Smooth muscle cell (in vitro differentiated cells): ENCODE data around the gene CIDEC. TPM values are rescaled to one million over a fixed set of nuclear protein-coding genes. Genes with fewer than 3 reads are reported as not detected.

Source experiments
- polyA plus RNA-seq: library from polyadenylated mRNA; unstranded; fragments of >200 nt; fragmentation: Nextera tagmentation; extraction: Ambion mirVana; gene quantifications from 2 replicates; pipeline ENCODE4 v1.2.1, GENCODE V29; 2016
- small RNA-seq: library from RNA; depleted of rRNA; stranded (forward); fragments of <200 nt; gene quantifications from one replicate; pipeline ENCODE3, GENCODE V24; 2014
- total RNA-seq: library from RNA; depleted of rRNA; stranded (reverse); fragments of >200 nt; gene quantifications from 2 replicates; pipeline ENCODE4 v1.2.3, GENCODE V29; 2014

CIDEC gene
- total and polyA plus RNA-seq, 2 experiments from 2014 or later, result not detected

Small RNA genes lying within 50 kb of the gene (small RNA-seq; reads per million reads assigned to genes)
- gene RNU6-882P, result not detected

Other genes starting within 250 kb of the CIDEC start
- gene MTMR14, start 230.7 kb downstream of the CIDEC start, total RNA-seq, result 13.6 and 14.0 TPM in 2 replicates
- 21.5 and 24.3 TPM in 2 replicates for gene MTMR14, start 230.7 kb downstream of the CIDEC start, polyA plus RNA-seq
- not detected in 2 replicates for gene CPNE9, start 176.4 kb downstream of the CIDEC start, total RNA-seq
- 0.44 TPM in 1 of 2 replicates, not detected in the other for gene CPNE9, start 176.4 kb downstream of the CIDEC start, polyA plus RNA-seq
- 11.5 and 13.9 TPM in 2 replicates for gene BRPF1, start 148.5 kb downstream of the CIDEC start, total RNA-seq
- gene BRPF1, start 148.5 kb downstream of the CIDEC start, polyA plus RNA-seq, result 14.3 and 17.1 TPM in 2 replicates
- 13.4 and 16.0 TPM in 2 replicates for gene OGG1, start 130.3 kb downstream of the CIDEC start, total RNA-seq
- 22.3 and 24.6 TPM in 2 replicates for gene OGG1, start 130.3 kb downstream of the CIDEC start, polyA plus RNA-seq
- 3.9 and 6.4 TPM in 2 replicates for gene CAMK1, start 110.3 kb downstream of the CIDEC start, total RNA-seq
- 6.3 and 10.9 TPM in 2 replicates for gene CAMK1, start 110.3 kb downstream of the CIDEC start, polyA plus RNA-seq
- gene TADA3, start 87.8 kb downstream of the CIDEC start, total RNA-seq, result 50.9 and 51.8 TPM in 2 replicates
- gene TADA3, start 87.8 kb downstream of the CIDEC start, polyA plus RNA-seq, result 72.5 and 79.6 TPM in 2 replicates
- 93.9 and 143 TPM in 2 replicates for gene ARPC4, start 87.2 kb downstream of the CIDEC start, total RNA-seq
- 128 and 130 TPM in 2 replicates for gene ARPC4, start 87.2 kb downstream of the CIDEC start, polyA plus RNA-seq
- 16.4 and 29.5 TPM in 2 replicates for gene TTLL3, start 70.0 kb downstream of the CIDEC start, total RNA-seq
- 25.6 and 37.6 TPM in 2 replicates for gene TTLL3, start 70.0 kb downstream of the CIDEC start, polyA plus RNA-seq
- gene RPUSD3, start 36.2 kb downstream of the CIDEC start, total RNA-seq, result 49.7 and 62.8 TPM in 2 replicates
- gene RPUSD3, start 36.2 kb downstream of the CIDEC start, polyA plus RNA-seq, result 84.6 and 106 TPM in 2 replicates
- gene JAGN1, start 10.4 kb upstream of the CIDEC start, total RNA-seq, result 32.3 and 36.8 TPM in 2 replicates
- gene JAGN1, start 10.4 kb upstream of the CIDEC start, polyA plus RNA-seq, result 37.3 and 49.8 TPM in 2 replicates
- 2.6 and 4.9 TPM in 2 replicates for gene IL17RE, start 22.6 kb upstream of the CIDEC start, total RNA-seq
- 0.32 and 3.4 TPM in 2 replicates for gene IL17RE, start 22.6 kb upstream of the CIDEC start, polyA plus RNA-seq
- 27.0 and 37.3 TPM in 2 replicates for gene IL17RC, start 36.8 kb upstream of the CIDEC start, total RNA-seq
- gene IL17RC, start 36.8 kb upstream of the CIDEC start, polyA plus RNA-seq, result 36.7 and 41.3 TPM in 2 replicates
- gene CRELD1, start 53.6 kb upstream of the CIDEC start, total RNA-seq, result 25.8 and 26.4 TPM in 2 replicates
- gene CRELD1, start 53.6 kb upstream of the CIDEC start, polyA plus RNA-seq, result 55.9 and 68.6 TPM in 2 replicates
- 0.85 and 1.3 TPM in 2 replicates for gene PRRT3, start 72.2 kb upstream of the CIDEC start, total RNA-seq
- 2.4 and 4.2 TPM in 2 replicates for gene PRRT3, start 72.2 kb upstream of the CIDEC start, polyA plus RNA-seq
- 111 and 122 TPM in 2 replicates for gene EMC3, start 106.6 kb upstream of the CIDEC start, total RNA-seq
- 100 and 114 TPM in 2 replicates for gene EMC3, start 106.6 kb upstream of the CIDEC start, polyA plus RNA-seq
- gene FANCD2, start 146.2 kb upstream of the CIDEC start, total RNA-seq, result 5.6 and 7.6 TPM in 2 replicates
- 4.4 and 5.8 TPM in 2 replicates for gene FANCD2, start 146.2 kb upstream of the CIDEC start, polyA plus RNA-seq
- not detected in 2 replicates for gene FANCD2OS, start 228.0 kb upstream of the CIDEC start, total RNA-seq
- not detected in 2 replicates for gene FANCD2OS, start 228.0 kb upstream of the CIDEC start, polyA plus RNA-seq
- gene BRK1, start 235.4 kb upstream of the CIDEC start, total RNA-seq, result 111 and 117 TPM in 2 replicates
- gene BRK1, start 235.4 kb upstream of the CIDEC start, polyA plus RNA-seq, result 228 and 231 TPM in 2 replicates